GM18519 (cell line): ENCODE measurements around the gene AKR1A1.

Source experiments
- ATAC-seq: cut with Tn5 transposase; IDR thresholded peaks from one replicate; pipeline ENCODE4 v1.9.1; 2021; ENCODE audit warnings: mild to moderate bottlenecking, moderate library complexity; ENCODE audit not compliant: unreplicated experiment, low FRiP score

Gene AKR1A1

GRCh38 chr1:45610589-45611226 lies 60.1 kb downstream of the AKR1A1 start:
- ATAC-seq, result no peak

GRCh38 chr1:45612941-45613579 lies 62.4 kb downstream of the AKR1A1 start:
- no peak for ATAC-seq

GRCh38 chr1:45615885-45616284 lies 65.3 kb downstream of the AKR1A1 start:
- ATAC-seq, result no peak

GRCh38 chr1:45617618-45618017 lies 67.0 kb downstream of the AKR1A1 start:
- no peak for ATAC-seq

GRCh38 chr1:45619149-45619921 lies 68.7 kb downstream of the AKR1A1 start:
- no peak for ATAC-seq
